ENCODE data around the gene ZNF638.

ZNF638 gene

DNA sequence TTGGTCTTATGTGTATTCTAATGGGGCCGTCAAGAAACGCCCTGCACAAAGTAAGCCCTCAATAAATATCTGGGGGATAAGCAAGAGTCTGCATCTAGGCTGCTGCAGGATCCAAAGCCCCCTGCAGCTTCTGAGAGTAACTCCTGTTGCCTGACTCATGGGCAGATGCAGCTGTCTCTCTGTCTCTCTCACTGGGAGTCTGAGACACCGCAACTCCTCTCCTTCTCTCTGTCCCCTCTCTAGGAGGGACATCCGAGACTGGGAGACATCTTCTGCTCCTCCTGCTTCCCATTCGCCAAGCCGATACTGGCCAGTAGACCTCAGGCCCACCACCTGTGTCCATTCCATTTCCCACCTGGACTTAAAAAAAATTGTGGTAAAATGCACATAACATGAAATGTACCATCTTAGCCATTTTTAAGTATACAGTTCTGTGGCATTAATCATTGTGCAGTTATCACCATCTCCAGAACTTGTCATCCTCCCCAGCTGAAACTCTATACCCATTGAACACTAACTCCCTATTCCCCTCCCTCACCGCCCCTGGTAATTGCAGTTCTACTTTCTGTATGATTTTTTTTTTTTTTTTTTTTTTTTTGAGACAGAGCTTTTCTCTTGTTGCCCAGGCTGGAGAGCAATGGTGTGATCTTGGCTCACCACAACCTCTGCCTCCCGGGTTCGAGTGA is 141.9 kb downstream of the ZNF638 start:
- no peak for DNase-seq

DNA sequence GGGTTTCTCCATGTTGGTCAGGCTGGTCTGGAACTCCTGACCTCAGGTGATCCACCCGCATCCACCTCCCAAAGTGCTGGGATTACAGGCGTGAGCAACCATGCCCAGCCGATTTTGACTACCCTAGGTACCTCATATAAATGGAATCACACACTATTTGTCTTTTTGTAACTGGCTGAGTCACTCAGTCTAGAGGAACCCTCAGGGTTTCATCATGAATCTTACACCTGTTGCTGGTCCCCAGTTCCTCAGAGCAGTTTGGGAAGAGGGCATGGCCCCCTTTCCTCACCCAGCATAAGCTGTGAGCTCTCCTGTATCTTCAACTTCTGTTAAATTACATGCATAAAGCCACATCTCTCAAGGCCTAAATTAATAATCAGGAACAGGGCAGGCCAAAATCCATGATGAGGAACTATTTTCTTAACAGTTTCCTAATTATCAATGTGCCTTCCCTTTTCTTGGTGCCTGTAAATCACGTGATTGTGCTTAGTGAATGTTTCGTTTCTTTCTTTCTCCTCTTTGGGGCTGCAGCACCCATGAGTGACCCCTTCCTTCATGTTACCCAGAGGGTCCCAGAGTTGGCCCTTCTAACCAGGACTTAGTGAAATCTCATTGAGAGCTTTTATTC is 142.6 kb downstream of the ZNF638 start:
- no peak for DNase-seq

DNA sequence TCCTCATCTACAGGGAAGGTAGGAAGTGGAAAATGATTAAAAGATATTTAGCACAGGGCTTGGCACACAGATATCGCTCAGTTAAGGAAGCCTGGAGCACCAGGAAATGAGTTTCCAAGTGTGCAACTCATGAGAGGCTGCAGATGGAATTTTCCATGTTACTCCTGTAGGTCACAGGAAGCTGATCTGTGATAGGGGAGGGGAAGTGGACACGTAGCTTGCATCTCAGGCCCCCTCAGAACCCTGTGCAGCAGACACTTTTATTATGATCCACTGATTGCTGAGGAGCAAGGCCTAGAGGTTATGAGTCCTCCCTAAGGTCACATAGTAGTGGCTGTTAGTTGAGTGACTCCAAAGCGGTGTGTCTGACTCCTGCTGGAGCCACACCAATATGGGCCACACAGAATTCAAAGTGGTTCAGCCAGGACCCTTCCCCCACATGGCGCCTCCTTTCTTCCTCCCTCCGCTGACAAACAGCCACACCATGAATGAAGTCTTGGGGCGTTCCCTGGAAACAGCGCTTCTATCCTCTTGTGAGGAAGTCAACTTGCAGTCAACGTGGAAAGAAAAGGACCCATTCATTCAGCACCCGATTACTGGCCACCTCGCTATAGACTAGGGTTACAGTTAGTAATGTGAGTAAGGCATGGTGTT is 143.3 kb downstream of the ZNF638 start:
- DNase-seq, result no peak

DNA sequence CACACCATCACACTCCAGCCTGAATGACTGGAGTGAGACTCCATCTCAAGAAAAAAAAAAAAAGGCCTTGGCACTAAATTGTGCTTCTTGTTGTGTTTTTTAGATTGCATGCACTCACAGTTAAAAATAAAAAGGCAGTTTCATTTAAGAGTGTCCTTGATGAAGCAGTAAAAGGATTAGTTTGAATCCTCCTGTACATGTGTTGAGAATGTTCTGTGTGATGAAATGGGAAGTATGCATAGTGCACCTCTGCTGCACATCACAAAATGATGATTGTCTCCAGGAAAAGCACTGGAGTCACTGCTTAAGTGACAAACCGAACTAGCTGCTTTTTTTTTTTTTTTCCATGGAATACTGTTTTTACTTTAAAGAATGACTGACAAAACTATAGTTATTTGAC is 144.9 kb downstream of the ZNF638 start:
- no peak for DNase-seq

DNA sequence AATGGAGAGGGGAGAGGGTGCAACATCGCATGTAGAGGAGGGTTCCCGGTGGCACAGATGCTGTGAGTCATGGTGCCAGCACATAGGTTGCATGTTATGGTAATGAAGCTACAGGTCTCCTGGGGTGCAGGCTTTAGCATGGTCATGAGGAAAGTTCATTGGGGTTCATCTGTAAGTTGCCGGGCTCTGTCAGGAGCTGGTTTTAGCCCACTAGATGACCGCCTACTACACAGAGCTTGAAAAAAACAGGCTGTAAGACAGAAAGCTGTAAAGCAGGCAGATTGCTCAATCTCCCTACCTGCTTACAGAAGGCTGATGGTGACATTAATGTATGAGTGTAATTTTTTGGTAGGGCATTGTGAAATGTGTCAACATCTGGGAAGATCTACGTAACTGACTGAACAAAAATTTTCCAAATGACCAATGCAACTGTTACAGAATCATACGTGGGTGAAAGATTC is 145.7 kb downstream of the ZNF638 start:
- no peak for DNase-seq

DNA sequence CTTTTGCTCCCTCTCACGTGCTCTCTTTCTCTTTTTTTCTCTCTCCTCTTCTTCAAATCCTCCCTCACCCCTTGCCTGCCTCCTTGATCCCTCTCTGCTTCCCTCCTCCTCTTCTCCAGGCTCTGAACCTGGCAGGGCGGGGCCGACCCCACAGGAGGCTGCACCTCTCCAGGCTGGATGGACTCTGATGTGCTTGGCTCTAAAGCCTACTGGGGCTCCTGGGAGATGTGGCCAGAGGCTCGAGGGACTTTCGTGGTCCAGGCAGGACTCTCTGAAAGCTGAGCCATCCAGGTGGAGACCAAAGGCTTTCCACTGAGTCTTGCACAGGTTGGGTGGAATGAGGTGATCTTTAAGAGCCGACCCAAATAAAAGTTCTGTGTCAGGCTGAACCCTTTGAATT is 147.2 kb downstream of the ZNF638 start:
- no peak for DNase-seq

DNA sequence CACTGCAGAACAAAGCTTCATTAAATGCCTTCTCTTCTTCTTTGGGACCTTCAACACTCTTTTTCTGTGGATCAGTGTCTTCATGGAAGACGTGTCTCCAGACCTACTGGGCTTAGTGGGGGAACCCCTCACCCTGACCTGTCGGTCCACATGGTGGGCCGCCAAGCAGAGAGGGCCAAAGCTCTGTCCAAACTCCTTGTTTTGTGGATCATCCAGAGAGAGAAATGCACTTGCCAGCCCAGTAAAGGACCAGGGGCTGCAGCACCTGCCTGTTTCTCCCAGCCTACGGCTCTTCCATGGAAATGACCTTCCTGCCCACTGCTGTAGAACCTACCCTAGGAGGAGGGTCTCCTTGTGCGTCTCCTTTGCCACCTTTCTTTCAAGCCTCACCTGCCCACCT is 147.7 kb downstream of the ZNF638 start:
- DNase-seq, result no peak

DNA sequence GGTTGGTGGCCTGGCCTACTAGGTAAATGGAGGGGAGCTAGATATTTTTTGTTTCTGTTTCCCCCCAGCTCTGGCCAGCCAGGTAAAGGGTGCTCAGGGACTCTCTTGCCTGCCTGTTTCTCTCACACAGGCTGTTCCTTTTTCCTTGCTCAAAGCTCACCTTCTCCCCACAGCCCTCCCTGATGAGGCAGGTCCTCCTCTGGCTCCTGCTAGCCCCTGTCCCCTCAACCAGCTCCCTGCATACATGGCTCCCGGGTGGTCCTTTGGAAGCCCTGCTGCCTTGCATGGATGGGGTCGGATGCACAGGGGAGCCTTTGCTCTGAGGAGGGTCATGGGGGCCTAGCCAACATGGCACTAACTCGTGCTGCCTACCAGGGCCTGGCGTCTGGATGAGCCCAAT is 149.5 kb downstream of the ZNF638 start:
- no peak for DNase-seq

DNA sequence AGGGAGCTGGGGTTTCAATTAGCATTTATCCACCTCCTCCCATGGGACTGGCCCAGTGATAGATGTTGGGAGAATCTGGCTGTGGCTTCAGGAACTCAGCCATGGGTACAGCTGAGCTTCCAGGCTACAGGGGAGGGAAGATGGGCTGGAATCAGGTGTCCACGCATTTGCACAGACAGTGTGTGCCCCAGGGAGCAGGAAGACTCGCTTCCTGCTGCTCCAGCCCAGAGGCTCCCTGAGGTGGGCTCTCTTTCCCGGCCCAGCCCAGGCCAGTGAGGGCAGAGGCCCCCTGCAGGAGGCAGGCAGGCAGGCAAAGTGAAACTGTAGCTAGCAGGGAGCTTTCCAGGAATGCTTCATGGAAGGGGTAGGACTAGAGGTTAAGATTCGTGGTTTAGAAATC is 150.5 kb downstream of the ZNF638 start:
- no peak for DNase-seq

DNA sequence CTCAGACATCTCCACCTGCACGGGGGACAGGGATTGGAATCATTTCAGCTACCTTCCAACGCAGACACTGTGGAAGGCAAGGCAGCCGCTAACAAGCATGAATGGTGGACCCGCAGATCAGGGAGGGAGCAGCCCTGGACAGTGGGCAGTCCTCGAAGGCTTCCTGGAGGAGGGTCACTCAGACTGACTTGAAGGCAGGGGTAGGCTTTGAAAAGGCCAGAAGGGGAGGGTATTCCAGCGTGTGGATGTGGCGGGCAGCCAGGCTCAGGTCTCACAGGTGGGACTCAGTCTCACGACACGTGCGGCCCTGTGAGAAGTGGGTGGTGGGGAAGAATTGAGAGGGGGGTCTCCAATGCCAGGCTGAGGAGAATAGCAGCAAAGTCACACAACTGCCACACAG is 151.7 kb downstream of the ZNF638 start:
- no peak for DNase-seq

DNA sequence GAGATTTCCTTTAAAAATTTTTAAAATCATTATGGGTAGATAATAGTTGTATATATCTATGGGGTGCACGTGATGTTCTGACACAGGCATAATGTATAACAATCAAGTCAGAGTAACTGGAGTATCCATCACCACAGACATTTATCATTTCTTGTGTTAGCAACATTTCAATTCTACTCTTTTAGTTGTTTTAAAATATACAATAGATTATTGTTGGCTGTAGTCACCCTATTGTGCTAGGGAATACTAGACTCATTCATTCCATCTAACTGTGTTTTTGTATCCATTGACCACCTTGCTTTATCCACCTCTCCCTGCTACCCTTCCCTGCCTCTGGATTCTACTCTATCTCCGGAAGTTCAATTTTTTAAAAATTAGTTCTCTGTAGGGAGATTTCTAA is 152.8 kb downstream of the ZNF638 start:
- no peak for DNase-seq

All from activated T-cell treated with anti-CD3 and anti-CD28 coated beads, Interleukin-2, amount 50 U/mL, for 48 hours (primary cell).